GM12875 (cell line): ENCODE measurements around the gene HHIP.

Experiments
- H3K4me3 ChIP-seq: one replicate; pipeline ENCODE4 v1.5.1; 2011; ENCODE audit warnings: low read depth, low read length, control low read depth
- TF ChIP-seq, protein P1 (sequence below): IDR thresholded peaks from 2 replicates; pipeline ENCODE4 v1.5.1; 2011; ENCODE audit warnings: low read depth, mild to moderate bottlenecking, control low read depth, inconsistent platforms, low read length, moderate library complexity, borderline replicate concordance; ENCODE audit not compliant: insufficient read depth

HHIP gene

DNA sequence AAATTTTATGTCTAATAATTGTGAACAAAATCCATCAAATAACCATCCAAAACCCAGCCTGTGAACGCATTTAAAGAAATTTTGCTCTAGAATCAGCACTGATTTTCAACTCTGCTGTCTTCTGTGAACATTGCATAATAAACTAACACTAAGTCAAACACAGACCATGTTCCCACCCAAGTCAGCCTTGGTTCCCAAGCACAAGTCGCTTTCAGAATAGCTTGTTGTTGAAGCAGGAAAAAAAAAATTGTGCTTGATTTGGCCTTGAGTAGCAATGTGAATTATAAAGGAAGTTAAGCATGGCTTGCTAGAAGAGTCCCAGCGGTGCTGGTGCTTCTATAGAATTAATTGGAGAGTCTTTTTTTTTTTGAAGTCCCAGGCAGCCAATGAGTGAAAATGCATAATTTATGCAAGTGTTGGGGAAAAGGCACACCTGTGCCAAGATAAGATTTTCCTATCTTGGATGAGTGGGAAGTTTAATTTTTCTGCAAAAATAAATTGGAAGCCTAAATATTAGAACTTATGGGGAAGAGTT, 42.1 kb downstream of the HHIP start:
- no peak overlapping the region for H3K4me3 ChIP-seq
- TF ChIP-seq, protein P1, sequence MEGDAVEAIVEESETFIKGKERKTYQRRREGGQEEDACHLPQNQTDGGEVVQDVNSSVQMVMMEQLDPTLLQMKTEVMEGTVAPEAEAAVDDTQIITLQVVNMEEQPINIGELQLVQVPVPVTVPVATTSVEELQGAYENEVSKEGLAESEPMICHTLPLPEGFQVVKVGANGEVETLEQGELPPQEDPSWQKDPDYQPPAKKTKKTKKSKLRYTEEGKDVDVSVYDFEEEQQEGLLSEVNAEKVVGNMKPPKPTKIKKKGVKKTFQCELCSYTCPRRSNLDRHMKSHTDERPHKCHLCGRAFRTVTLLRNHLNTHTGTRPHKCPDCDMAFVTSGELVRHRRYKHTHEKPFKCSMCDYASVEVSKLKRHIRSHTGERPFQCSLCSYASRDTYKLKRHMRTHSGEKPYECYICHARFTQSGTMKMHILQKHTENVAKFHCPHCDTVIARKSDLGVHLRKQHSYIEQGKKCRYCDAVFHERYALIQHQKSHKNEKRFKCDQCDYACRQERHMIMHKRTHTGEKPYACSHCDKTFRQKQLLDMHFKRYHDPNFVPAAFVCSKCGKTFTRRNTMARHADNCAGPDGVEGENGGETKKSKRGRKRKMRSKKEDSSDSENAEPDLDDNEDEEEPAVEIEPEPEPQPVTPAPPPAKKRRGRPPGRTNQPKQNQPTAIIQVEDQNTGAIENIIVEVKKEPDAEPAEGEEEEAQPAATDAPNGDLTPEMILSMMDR: no peak

DNA sequence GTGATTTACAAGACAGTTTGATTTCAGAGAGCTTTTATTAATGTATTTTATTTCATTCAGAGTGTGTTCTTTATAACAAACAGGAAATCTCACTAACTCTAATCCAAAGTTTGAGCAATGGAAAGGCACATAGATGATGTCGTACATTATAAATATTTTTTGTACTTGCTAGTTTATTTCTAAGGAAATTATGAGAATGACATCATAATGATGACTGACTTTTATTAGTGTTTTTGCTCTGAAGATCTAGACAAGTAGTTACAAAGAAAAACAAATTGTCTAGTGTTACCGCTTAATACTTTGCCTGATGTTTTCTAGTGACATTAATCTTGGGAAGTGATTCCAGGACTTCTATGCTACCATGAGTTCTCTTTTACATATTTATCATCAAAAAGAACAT, 43.2 kb downstream of the HHIP start:
- TF ChIP-seq, protein P1: no peak
- H3K4me3 ChIP-seq: no peak overlapping the region

DNA sequence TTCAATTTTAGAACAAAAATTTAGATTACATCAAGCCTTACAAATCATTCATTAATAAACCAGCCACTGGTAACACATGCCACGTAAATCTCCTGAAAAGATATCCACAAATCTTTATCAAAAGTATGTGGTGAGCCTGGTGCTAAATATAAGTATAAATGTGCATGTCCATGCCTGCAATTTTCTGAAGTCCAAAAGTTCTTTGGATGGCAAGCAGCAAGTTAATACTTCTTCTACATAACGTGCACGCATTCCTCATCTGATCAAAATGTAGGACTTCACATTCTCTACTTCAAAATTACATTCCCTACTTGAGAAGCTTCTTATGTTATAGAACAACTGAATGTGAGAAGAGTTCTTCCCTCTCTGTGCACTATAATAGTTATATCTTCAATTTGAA, 49.8 kb downstream of the HHIP start:
- no peak overlapping the region for H3K4me3 ChIP-seq

DNA sequence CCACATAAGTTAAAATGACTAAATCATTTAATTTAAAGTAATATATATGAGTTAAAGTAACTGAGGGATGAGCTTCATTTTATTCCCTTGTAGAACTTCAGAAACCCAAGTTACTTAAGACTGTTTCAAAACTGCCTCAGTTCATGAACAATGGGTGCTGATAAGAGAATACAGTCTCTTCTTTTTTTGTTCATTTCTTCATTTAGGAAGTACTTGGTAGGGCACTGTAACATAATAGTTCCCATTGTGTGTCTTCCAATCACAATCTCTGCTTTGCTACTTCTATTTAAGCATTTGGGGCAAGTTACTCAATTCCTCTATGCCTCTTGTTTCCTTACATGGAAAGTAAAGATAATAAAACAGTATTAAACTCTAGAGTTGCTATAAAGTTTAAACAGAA, 50.4 kb downstream of the HHIP start:
- no peak overlapping the region for H3K4me3 ChIP-seq
- TF ChIP-seq, protein P1: no peak

More for the DNA sequence above, 49.8 kb downstream of the HHIP start:
- TF ChIP-seq, protein P1: no peak

DNA sequence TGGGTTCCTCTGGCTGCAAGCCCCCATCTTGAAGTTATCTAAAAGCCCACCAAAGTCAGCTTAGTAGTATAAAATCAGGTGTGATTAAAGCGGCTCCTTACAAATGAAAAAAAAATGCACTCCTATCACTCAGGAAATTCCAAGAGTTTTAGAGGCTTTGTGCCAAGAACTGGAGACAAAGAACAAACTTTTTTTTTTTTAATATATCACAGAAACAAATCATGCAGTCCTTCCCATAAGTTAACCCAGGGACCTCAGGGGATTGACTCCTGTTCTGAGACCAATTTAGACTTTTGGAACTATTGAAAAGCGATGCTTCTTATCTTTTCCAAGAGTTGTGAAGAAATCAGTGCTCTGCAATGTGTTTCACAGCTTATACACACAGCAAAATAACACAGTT, 53.6 kb downstream of the HHIP start:
- TF ChIP-seq, protein P1: no peak
- H3K4me3 ChIP-seq: no peak overlapping the region

DNA sequence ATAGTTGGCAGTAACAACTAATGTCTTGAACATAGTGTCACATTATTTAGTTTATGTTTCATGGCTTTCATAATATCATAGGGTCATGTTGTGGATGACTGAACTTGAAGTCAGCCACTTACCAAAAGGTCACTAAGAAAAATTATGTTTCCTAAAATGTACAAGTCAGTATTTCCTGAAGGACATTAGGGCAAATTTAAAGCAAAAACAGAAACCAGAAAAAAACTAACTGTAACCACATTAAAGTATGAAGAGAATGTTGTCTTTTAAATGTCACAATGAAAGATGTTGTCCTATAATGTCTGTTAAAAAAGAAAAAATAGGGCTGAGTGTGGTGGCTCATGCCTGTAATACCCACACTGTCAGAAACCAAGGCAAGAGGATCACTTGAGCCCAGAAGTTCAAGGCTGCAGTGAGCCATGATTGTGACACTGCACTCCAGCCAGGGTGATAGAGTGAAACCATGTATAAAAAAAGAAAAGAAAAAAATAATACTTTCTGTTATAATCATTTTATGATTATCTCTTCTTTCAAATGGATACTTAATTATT, 55.8 kb downstream of the HHIP start:
- TF ChIP-seq, protein P1: no peak
- no peak overlapping the region for H3K4me3 ChIP-seq

DNA sequence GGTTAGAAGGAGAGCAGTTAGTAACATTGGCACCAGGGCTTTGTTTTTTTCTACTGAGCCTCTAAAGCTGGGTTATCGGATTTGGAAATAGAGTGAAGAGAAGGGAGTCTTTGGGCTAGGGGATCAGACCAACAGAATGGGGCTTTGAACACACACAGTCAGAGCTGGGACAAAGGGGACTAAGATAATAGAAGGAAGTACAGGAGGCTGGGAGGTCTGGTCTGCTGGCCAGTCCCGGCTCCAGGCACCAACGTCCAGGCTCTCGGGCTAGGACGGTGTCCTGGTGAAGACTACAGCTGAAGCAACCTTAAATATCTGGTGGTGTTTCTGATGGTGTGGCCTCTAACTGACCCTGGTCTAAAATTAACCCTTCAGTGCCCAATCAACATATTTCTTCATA, 57.5 kb downstream of the HHIP start:
- TF ChIP-seq, protein P1: no peak
- H3K4me3 ChIP-seq: no peak overlapping the region
